Keratinocyte (primary cell): Measurements from ENCODE around the gene SCN4A.

Experiments
- EZH2 ChIP-seq: IDR thresholded peaks from one replicate; pipeline ENCODE4 v1.6.1; 2012; ENCODE audit warnings: inconsistent platforms, mild to moderate bottlenecking, low read length, moderate library complexity
- TF ChIP-seq, protein P1 (sequence below), 3 experiments: IDR thresholded peaks in 1 of 3; conservative IDR thresholded peaks in 1 of 3; optimal IDR thresholded peaks in 1 of 3; 2 replicates in 2 of 3; 3 replicates in 1 of 3; pipeline versions ENCODE3 to v1.5.1; 2011; ENCODE audit warnings: low read length in 3 of 3, mild to moderate bottlenecking in 3 of 3, moderate library complexity in 2 of 3, control low read depth in 1 of 3, inconsistent platforms in 1 of 3; ENCODE audit not compliant: insufficient read depth in 2 of 3; ENCODE audit errors: extremely low read depth in 1 of 3

DNA sequence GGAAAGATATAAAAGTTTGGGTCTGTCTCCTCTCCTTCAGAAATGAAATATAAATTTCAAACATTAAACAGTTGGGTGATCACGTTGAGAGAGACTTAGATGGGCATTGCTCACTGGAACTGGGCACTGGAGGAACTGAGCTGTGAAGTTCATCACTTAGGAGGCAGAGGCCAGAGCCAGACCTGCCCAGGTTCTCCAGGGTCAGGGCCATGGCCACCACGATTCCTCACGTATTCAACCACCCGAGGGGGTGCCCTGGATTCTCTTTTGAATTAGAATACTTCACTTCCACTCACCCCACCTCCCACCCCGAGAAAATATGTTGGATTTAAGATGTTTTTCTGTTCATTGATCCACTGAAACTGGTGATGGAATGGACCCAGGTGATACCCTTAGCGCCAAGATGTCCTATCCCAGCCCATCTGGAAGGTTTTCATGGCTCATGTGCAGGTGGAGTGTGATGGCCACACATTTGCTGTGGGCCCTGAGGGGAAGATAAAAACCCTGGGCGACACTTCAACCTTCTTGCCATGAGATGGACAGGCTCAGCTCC, 31.6 kb upstream of the SCN4A start:
- TF ChIP-seq, protein P1, sequence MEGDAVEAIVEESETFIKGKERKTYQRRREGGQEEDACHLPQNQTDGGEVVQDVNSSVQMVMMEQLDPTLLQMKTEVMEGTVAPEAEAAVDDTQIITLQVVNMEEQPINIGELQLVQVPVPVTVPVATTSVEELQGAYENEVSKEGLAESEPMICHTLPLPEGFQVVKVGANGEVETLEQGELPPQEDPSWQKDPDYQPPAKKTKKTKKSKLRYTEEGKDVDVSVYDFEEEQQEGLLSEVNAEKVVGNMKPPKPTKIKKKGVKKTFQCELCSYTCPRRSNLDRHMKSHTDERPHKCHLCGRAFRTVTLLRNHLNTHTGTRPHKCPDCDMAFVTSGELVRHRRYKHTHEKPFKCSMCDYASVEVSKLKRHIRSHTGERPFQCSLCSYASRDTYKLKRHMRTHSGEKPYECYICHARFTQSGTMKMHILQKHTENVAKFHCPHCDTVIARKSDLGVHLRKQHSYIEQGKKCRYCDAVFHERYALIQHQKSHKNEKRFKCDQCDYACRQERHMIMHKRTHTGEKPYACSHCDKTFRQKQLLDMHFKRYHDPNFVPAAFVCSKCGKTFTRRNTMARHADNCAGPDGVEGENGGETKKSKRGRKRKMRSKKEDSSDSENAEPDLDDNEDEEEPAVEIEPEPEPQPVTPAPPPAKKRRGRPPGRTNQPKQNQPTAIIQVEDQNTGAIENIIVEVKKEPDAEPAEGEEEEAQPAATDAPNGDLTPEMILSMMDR (optimal IDR thresholded peaks at IDR 0.05 in 1 of 3, IDR thresholded peaks at IDR 0.05 in 1 of 3, conservative IDR thresholded peaks at IDR 0.05 in 1 of 3; ENCODE audit: extremely low read depth in 1 of 3, insufficient read depth in 2 of 3, low read length in 3 of 3) = no peak
- no peak for TF ChIP-seq EZH2
